GM21717 (cell line): ENCODE results near the gene C2CD3.
"Not testable (repeated sequence)": the region's sequence is repeated elsewhere in the genome, so short reads cannot be mapped to it uniquely, and the experiment has no call there.

Source experiments
- ATAC-seq: cut with Tn5 transposase; IDR thresholded peaks from one replicate; pipeline ENCODE4 v1.9.1; 2021; ENCODE audit warnings: mild to moderate bottlenecking, moderate library complexity; ENCODE audit not compliant: unreplicated experiment

Gene C2CD3

GRCh38 chr11:74005721-74006517, 164.9 kb downstream of the C2CD3 start:
- ATAC-seq = no peak

- no peak for ATAC-seq
These were observed 165.8 kb downstream of the C2CD3 start for GRCh38 chr11:74004759-74005615.

GRCh38 chr11:74004046-74004695, 166.6 kb downstream of the C2CD3 start:
- no peak for ATAC-seq

- ATAC-seq = no peak
These were observed 168.0 kb downstream of the C2CD3 start for GRCh38 chr11:74002832-74003231.

GRCh38 chr11:74001822-74002286, 168.9 kb downstream of the C2CD3 start:
- no peak for ATAC-seq

- ATAC-seq = no peak
These were observed 170.3 kb downstream of the C2CD3 start for GRCh38 chr11:74000307-74001133.

GRCh38 chr11:73999581-74000306, 171.1 kb downstream of the C2CD3 start:
- no peak for ATAC-seq

GRCh38 chr11:73998846-73999575, 171.8 kb downstream of the C2CD3 start:
- no peak for ATAC-seq

- no peak for ATAC-seq
These were observed 173.6 kb downstream of the C2CD3 start for GRCh38 chr11:73997120-73997770.

- ATAC-seq = no peak
These were observed 174.5 kb downstream of the C2CD3 start for GRCh38 chr11:73996161-73996747.

GRCh38 chr11:73995731-73996130, 175.1 kb downstream of the C2CD3 start:
- ATAC-seq = no peak

- ATAC-seq = no peak
These were observed 175.6 kb downstream of the C2CD3 start for GRCh38 chr11:73995247-73995646.

GRCh38 chr11:73991471-73992006, 179.3 kb downstream of the C2CD3 start:
- no peak for ATAC-seq

GRCh38 chr11:73990730-73991129, 180.1 kb downstream of the C2CD3 start:
- ATAC-seq = no peak

GRCh38 chr11:73989156-73989555, 181.6 kb downstream of the C2CD3 start:
- no peak for ATAC-seq

GRCh38 chr11:73988227-73988626, 182.6 kb downstream of the C2CD3 start:
- no peak for ATAC-seq

GRCh38 chr11:73985661-73986060, 185.1 kb downstream of the C2CD3 start:
- ATAC-seq = not testable (repeated sequence)
